ENCODE results near the gene PLK5.

GRCh38 chr19:1560286-1560882 lies 36.5 kb downstream of the PLK5 start:
- TF ChIP-seq, protein P1, sequence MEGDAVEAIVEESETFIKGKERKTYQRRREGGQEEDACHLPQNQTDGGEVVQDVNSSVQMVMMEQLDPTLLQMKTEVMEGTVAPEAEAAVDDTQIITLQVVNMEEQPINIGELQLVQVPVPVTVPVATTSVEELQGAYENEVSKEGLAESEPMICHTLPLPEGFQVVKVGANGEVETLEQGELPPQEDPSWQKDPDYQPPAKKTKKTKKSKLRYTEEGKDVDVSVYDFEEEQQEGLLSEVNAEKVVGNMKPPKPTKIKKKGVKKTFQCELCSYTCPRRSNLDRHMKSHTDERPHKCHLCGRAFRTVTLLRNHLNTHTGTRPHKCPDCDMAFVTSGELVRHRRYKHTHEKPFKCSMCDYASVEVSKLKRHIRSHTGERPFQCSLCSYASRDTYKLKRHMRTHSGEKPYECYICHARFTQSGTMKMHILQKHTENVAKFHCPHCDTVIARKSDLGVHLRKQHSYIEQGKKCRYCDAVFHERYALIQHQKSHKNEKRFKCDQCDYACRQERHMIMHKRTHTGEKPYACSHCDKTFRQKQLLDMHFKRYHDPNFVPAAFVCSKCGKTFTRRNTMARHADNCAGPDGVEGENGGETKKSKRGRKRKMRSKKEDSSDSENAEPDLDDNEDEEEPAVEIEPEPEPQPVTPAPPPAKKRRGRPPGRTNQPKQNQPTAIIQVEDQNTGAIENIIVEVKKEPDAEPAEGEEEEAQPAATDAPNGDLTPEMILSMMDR (IDR thresholded peaks at IDR 0.05): no peak
- TF ChIP-seq RXRA (IDR thresholded peaks at IDR 0.05; ENCODE audit: borderline replicate concordance, low read depth): no peak
- no peak for TF ChIP-seq TAF1 (IDR thresholded peaks at IDR 0.05; ENCODE audit: borderline replicate concordance, low read depth, low read length)
- no peak for TF ChIP-seq EP300 (IDR thresholded peaks at IDR 0.05; ENCODE audit: borderline replicate concordance in 1 of 2, low read depth in 1 of 2, low read length in 1 of 2)
- TF ChIP-seq MAX (IDR thresholded peaks at IDR 0.05; ENCODE audit: low read depth): no peak
- no peak for TF ChIP-seq RAD21 (IDR thresholded peaks at IDR 0.05; ENCODE audit: low read length)
- TF ChIP-seq FOXJ3 (CRISPR knock-in tag; IDR thresholded peaks at IDR 0.05): no peak
- no peak for TF ChIP-seq TCF12 (IDR thresholded peaks at IDR 0.05)
- no peak for TF ChIP-seq FOSL2 (IDR thresholded peaks at IDR 0.05; ENCODE audit: borderline replicate concordance, low read depth)

All from SK-N-SH (cell line).